Measurements from ENCODE around the gene SS18L1. TPM values are rescaled to one million over a fixed set of nuclear protein-coding genes. Genes with fewer than 3 reads are reported as not detected.

Gene SS18L1
- total and polyA plus RNA-seq, 2 experiments from 2014 or later: 3.2 to 38.7 TPM

- H3K4me3 ChIP-seq: no peak overlapping the region
- no peak for TF ChIP-seq CTCF (IDR thresholded peaks at IDR 0.05; ENCODE audit: low read depth, low read length)
- peaks cover 4% of the 10 kb centered on the region for H3K4me1 ChIP-seq (ENCODE audit: low read depth)
- H3K27me3 ChIP-seq: peaks cover 33% of the 10 kb centered on the region
- no peaks in the 10 kb centered on the region for H3K36me3 ChIP-seq
- H3K27ac ChIP-seq: no peak overlapping the region
- DNase-seq (ENCODE audit: low read depth in 1 of 2, low spot score in 1 of 2): no peak
- no peaks in the 10 kb centered on the region for H3K9me3 ChIP-seq (ENCODE audit: low read depth)
Observed at GRCh38 chr20:62211769-62212288, 68.3 kb downstream of the SS18L1 start.

DNA sequence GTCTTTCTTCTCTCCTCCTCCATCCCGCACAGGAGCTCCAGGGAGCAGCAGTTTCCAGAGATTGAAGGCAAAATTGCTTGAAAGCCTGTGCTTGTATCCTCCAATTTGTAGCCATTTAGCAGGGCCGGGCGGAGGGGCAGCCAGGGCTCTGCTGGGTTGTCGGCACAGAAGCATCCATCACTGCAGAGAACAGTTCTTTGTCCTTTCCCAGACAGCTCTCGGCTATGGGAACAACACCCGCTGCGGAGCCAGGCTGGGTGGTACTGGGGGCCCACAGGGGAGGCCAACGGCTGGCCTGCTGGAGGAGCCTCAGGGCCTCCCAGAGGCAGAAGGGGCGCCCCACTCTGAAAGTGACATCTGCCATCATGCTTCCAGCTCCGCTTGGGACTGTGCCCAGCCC, 68.7 kb downstream of the SS18L1 start:
- peaks cover 37% of the 10 kb centered on the region for H3K27me3 ChIP-seq
- H3K9me3 ChIP-seq (ENCODE audit: low read depth): no peaks in the 10 kb centered on the region
- H3K4me1 ChIP-seq (ENCODE audit: low read depth): peaks cover 4% of the 10 kb centered on the region
- H3K4me3 ChIP-seq: no peak overlapping the region
- no peaks in the 10 kb centered on the region for H3K36me3 ChIP-seq
- TF ChIP-seq CTCF (IDR thresholded peaks at IDR 0.05; ENCODE audit: low read depth, low read length): no peak
- DNase-seq (ENCODE audit: low read depth in 1 of 2, low spot score in 1 of 2): no peak
- no peak overlapping the region for H3K27ac ChIP-seq

DNA sequence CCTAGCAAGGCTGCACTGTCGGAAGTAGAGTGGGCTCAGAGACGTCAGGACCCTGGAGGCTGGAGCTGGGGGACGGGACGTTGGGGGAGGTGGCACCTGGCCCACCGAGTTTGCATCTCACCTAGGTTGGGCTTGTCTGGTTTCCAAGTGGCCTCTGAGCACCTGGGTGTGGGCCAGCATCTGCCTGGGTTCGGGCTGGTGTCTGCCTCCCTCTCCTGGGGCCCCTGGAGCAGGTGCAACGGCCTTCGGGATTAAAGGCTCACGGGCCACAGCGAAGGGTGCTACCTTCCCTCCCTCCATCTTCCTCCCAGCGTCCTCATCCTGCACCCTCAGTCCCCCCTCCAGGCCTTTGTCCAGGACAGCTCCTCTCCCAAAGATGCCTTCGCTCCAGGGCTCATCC, 70.5 kb downstream of the SS18L1 start:
- no peak overlapping the region for H3K27ac ChIP-seq
- no peak for TF ChIP-seq CTCF (IDR thresholded peaks at IDR 0.05; ENCODE audit: low read depth, low read length)
- no peaks in the 10 kb centered on the region for H3K9me3 ChIP-seq (ENCODE audit: low read depth)
- H3K36me3 ChIP-seq: no peaks in the 10 kb centered on the region
- DNase-seq (ENCODE audit: low read depth in 1 of 2, low spot score in 1 of 2): no peak
- no peak overlapping the region for H3K4me3 ChIP-seq
- H3K27me3 ChIP-seq: peaks cover 55% of the 10 kb centered on the region
- no peaks in the 10 kb centered on the region for H3K4me1 ChIP-seq (ENCODE audit: low read depth)

DNA sequence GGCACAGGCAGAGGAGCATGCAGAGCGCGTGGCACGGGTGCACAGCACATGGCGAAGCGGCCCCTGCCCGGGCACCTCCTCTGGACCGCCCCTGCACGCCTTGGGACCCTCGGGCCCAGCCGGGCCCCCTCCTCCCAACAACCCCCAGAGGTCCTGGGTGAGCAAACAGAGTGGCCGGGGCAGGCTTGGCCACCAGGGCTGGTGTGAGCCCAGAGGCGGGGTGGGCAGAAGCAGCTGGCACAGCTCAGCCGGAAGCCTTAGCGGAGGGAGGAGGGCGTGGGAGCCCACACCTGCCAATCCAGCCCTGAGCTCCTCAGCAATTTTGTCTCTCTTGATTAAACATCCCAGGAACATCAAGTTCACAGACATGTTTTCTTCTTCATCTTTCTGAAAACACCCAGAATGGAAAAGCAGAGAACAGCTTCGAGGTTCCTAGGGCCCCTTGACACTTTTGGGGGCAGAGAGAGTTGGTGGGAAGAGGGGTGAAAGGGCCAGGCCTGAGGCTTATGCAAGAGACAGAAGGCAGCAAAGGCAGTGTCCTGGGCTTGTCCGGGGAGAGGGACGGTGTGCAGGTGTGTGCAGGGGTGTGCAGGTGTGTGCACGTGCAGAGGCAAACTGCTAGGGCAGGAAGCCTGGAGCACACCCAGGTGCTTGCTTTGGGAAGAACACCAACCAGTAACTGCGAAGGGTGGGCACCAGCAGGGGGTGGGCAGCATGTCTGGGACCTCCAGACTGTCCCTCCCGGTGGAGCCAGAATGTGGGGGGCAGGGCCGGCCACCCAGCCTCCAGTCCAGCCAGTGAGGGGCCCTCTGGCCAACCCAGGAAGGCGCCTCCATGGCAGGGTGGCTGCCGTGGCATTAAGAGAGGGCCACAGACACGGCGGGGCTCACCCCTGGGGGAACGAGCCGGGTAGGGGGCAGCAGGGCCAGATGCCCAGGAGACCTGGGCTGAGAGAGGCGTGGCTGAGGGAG, 71.7 kb downstream of the SS18L1 start:
- Histone ChIP-seq H3K9me3 (ENCODE audit: low read depth) (no peaks in the 10 kb centered on the region), H3K36me3 (no peaks in the 10 kb centered on the region), H3K27me3 (peaks cover 65% of the 10 kb centered on the region), H3K27ac (no peak overlapping the region), H3K4me3 (no peak overlapping the region), H3K4me1 (ENCODE audit: low read depth) (peaks cover under 1% of the 10 kb centered on the region)
- DNase-seq (ENCODE audit: low read depth in 1 of 2, low spot score in 1 of 2): no peak
- no peak for TF ChIP-seq CTCF (IDR thresholded peaks at IDR 0.05; ENCODE audit: low read depth, low read length)

DNA sequence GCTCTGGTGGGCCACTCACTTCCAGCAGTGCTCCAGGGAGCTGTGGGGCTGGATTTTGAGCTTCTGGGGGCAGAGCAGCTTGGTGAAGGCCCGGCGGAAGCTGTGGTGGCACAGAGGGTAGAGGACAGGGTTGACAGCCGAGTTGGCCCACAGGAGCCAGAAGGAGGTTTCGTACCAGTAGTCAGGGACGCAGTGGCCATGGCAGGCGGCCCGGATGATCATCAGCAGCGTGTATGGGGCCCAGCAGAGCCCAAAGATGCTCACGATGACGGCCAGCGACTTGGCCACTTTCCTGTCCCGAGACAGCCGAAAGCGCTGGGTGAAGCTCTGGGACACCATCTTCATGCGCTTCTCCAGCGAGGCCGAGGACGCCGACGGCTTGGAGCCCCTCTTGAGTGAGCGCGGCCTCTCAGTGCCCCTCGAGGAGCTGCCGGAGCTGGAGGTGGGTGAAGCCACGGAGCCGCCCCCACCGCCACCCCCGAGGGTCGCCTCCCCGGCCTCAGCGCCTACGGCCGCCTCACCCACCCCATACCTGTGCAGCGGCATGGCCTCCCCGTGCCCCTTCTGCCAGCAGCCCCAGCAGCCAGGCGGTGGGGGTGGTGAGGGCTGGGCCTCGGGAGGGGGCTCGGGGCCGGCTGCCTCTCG, 72.5 kb downstream of the SS18L1 start:
- Histone ChIP-seq H3K4me1 (ENCODE audit: low read depth) (peaks cover 5% of the 10 kb centered on the region), H3K9me3 (ENCODE audit: low read depth) (no peaks in the 10 kb centered on the region), H3K36me3 (no peaks in the 10 kb centered on the region), H3K27ac (no peak overlapping the region), H3K27me3 (peaks cover 73% of the 10 kb centered on the region), H3K4me3 (no peak overlapping the region)
- no peak for TF ChIP-seq CTCF (IDR thresholded peaks at IDR 0.05; ENCODE audit: low read depth, low read length)
- DNase-seq (ENCODE audit: low read depth in 1 of 2, low spot score in 1 of 2): no peak
